GM19468 (cell line): Measurements from ENCODE around the gene KCNIP4.
"Not testable (repeated sequence)": the region's sequence is repeated elsewhere in the genome, so short reads cannot be mapped to it uniquely, and the experiment has no call there.

Experiments used
- ATAC-seq: cut with Tn5 transposase; IDR thresholded peaks from one replicate; pipeline ENCODE4 v1.9.1; 2021; ENCODE audit warnings: mild to moderate bottlenecking, moderate library complexity, moderate number of reproducible peaks; ENCODE audit not compliant: unreplicated experiment; ENCODE audit errors: extremely low read depth

The KCNIP4 gene

DNA sequence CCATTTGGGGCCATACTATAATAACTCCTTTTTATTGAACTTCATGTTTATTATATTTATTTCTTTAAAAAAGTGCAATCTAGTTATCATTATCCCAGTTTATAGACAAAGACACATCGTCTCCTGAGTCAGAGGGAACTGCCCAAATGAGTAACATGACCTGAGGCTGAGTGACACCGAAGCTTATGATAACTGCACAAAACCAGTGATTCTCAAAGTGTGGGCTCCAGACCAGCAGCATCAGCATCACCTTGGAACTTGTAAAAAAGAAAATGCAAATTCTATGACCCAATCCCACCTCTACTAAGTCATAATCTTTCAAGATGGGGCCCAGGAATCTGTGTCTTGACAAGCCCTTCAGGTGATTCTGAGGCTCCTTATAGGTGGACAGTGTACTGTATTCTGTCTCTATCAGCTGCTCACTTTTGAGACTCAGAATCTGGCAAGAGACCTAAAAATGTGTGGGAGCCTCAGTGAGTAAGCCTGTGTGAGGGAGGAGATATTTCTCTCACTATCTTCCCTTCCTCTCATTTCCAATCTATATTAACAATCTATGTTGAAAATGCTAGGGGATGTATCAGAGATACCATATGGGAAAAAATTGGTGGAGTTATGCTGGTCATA is 1101.3 kb downstream of the KCNIP4 start:
- no peak for ATAC-seq

DNA sequence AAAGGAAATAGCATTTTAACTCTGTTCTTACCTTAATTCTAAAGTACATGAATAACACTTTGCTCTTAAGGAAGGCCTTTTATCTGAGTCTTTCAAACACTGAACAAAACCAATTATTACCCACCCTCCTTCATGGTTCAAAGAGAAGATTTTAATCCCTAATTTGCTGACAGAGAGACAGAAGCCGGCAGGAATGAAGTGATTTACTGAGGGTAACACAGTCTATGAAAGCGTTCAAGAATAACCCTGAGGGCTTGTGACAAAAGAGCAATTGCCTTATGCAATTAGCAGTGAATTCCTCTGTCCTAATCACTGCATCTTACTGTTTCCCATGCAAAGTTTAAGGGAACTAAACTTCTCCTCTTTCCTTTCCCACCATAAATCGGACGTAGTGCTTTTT is 1104.3 kb downstream of the KCNIP4 start:
- ATAC-seq: no peak

DNA sequence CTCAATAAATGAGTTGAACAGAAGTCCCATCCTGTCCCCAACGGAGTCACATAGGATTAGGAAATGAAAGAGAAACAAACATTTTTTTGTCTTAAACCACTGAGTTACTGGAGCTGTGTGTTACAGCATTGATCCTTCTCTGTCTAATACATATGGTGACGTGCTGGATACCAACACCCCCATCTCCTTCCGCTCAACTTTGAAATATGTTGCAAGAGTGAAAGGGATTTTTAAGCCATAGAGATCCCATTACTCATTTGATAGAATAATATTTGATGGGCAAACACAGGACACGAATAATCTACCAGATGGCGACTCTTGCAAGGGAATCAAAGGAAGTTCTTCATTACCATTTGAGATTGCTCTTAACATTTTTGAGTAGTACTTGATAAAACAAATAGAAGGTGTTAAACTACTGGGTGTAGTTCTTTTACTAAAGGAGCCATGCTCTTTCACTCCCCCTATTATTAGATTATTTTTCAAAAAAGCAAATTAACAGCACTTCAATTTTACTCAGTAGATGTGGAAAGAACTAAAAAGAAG is 1107.9 kb downstream of the KCNIP4 start:
- ATAC-seq: no peak

DNA sequence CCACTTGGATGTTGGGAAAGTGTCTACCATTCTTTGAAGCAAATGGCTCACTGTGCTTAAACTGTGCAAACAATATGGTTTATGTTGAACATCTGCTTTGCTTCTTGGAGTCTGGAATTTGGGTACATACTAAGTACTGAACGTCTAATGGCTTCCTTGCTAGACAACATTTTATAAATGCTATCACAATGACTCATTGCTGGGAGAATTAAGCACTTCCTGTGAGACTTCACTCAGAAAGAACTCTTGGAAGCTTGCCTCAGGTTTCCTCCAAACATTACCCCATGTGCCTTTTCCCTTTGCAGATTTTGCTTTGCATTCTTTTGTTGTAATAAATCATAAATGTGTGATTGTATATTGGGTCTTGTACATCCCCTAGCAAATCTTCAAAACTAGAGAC is 1108.6 kb downstream of the KCNIP4 start:
- no peak for ATAC-seq

DNA sequence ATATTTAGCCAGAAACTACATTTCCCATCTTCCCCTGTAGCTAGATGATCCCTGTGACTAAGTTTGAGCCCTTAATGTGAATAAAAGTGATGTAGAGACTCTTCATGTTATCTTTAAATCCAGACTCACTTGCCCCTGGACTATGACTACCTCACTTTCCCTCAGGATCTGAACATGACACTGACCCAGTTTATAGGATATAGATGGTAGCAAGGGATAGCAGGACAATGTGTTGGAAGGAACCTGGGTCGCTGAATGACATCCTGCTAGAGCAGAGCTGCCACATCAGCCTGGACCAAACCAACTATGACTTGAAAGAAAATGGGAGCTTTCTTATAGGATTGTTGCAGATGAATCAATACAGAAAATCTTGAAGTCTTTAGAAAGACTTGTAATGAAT is 1110.1 kb downstream of the KCNIP4 start:
- ATAC-seq: no peak

DNA sequence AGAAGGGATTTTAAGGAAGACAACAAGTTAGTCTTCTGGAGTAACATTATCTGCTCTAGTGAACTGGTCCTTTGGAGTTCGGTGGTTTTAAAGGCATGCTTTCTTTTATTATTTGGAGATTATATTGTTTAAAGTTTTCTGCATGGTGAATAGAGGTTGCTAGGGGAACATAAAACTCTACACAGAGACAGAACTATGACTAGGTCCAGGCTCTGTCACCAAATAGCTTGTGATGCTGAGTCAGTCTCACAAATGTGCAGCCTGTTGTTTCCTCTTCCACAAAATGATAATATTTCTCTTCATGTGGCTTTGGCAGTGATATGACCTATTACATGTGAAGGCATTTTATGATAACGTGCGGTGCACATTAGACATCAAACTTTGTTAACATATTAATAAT is 1115.7 kb downstream of the KCNIP4 start:
- ATAC-seq: no peak

DNA sequence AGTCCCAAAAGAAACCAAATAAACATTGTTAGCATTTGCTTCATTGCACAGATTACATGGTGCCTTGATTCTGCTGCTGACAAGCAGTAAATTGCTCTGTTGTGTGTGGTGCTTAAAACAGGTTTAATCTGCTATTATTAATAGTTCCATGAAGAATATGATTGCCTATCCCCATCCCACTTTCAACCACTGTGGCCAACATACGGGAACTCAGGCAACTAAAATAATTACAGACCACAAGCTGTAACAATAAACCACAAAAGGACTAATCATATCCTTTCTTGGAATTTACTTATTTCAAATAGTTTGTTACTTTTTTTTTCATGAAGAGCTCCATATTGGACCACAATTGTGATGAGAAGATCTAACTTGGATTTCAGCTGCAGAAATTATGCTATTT is 1116.8 kb downstream of the KCNIP4 start:
- no peak for ATAC-seq

DNA sequence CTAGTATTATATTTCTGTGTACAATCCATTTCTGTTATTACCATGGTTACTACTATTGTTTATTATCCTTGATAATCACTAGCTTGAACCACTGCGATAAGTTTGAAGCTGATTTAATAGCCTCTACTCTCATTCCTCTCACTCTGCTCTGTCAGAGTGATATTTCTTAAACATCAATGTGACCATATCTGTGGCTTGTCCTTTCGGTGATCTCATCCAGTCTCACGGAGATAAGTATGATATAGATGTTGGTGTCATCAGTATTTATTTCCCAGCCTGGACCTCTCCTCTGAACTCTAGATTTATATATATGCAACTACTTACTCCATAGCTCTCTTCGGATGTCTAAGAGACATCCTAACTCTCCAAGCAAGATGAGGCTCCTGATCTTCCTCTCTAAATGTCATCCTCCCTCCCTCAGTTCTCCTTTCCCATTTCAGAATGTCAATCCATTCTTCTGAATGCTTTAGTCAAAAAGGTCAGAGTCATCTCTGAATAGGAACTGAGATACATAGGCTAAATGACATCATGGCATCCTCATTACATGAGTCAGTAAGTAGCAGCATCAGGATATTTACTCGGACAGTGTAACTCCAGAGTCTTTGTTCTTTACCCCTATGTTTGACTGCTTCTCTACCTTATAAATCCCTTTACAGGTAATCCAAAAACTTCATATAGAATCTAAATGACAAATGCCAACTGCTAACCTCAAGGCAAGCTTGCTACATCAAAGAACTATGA is 1118.8 kb downstream of the KCNIP4 start:
- ATAC-seq: no peak

DNA sequence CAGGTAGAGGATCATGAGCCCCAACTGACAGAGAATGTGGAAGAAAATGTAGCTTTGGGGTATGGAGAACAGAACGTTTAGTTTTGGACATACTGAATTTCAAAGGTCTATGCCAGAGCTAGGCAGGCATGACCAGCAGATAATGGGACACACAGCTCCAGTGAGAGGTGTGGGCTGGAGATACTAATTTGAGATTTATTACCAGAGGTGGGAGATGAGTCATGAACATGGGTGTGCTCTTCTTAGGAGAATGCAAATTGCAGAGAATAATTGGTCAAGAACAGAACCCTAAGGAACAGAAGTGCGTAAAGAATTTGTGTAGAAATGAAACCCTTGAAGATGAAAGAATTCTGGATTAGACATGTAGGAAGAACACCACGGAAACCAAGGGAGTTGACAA is 1123.1 kb downstream of the KCNIP4 start:
- no peak for ATAC-seq

DNA sequence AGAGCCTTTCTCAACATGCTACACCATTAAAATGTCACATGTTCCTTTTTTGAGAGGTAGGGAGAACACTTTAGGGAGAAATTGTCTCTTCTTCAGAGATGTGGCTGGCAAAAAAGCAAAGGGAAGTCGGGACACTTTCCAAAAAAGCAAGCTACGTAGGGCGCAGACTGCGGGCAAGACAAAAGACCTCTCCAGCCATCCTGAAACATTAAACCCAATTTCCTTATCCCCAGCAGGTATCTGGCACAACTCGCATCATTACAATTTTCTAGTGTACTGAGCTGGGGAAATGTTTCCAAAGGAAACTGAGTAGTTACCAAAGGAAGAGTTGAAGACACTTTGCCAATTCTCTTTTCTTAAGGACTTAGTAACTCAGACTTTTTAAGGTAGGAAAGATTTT is 1132.3 kb downstream of the KCNIP4 start:
- no peak for ATAC-seq

DNA sequence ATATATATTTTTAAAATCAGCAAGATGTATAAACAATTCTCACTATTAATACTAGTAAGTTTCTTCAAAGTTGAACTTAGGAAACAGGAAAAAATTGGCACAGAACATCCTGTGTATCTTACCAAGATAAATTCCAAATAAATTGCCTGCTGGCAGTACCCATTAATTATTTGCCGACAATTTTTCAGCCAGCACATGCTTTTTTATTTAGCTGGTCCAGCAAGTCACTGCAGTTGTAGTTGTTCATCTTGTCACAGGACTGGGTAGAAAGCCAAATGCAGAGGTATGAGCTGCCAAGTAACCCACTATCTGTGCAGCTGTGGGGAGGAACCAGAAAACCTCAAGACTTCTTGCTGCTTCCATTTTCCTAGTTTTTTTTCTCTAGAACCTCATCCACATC is 1134.9 kb downstream of the KCNIP4 start:
- no peak for ATAC-seq

DNA sequence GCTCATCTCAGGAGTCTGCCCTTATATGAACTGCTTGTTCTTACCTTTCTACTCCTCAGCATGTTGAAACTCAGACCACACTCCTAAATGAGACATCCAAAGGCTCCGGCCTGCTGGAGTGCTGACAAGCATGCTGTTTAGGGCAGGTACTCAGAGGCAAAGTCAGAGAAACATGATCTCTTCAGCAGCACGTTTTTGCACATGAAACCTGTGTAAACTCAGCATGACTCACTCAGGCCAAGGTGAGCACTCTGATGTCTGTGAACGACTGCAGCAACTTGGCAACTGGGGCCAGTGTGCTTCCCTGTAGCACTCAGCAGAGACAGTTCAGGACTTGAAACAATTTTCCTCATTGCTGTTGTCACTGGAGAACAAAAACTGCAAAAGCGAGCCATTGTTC is 1138.8 kb downstream of the KCNIP4 start:
- no peak for ATAC-seq

DNA sequence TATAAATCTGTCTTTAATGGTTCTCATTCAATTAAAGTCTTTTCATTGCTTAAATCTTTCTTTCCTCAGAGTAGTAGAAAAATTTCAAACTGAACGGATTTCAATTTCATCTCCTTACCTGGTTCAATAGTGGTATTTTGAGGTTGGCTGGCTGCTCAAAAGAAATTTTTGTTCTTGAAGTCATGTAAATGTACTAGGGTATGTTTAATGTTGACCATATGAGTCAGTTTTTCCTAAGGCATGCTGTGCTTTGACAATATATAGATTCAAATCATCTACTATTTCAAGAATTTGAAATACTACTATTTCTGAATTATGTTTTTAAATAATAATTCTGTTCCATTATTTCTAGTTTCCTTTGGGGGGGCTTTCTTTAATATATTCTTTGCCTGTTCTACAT is 1142.9 kb downstream of the KCNIP4 start:
- ATAC-seq: no peak

DNA sequence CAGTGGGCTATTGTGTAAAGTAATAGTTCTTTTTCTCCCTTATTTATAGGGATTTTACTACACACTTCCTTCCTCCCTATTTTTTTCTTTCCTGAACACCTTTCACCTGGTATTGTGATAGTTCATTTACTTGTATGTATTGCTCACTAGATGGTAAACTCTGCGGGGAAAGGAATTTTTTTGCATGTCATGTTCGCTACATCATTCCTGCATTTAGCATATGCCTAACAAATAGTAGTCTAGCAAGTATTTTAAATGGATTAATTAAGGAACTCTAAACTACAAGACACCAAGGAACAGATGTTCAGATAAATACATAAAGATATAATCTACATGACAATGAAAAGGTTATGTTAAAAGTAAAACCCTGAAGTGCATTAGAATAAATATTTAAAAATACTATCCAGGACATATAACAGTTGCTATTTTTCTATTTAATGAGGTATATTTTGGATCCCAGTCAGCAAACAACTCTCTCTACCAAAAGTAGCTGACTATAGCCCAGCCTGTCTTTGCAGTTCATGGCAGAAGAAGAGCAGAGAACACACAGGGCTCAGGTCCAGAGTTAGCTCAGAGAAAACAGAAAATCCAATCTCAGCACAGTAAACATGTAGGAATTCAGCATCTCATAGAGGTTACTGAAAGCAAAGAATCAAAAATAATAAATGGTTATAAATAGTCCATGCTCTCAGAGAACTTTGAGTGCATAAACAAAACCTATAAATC is 1160.5 kb downstream of the KCNIP4 start:
- ATAC-seq: no peak

DNA sequence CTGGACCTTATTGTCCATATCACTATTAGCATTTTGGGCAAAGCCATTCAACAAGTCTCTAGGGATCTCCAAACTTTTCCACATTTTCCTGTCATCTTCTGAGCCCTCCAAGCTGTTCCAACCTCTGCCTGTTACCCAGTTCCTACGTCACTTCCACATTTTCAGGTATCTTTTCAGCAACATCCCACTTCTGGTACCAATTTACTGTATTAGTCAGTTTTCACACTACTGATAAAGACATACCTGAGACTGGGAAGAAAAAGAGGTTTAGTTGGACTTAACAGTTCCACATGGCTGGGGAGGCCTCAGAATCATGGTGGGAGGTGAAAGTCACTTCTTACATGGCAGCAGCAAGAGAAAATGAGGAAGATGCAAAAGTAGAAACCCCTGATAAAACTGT is 1165.4 kb downstream of the KCNIP4 start:
- ATAC-seq: not testable (repeated sequence)

DNA sequence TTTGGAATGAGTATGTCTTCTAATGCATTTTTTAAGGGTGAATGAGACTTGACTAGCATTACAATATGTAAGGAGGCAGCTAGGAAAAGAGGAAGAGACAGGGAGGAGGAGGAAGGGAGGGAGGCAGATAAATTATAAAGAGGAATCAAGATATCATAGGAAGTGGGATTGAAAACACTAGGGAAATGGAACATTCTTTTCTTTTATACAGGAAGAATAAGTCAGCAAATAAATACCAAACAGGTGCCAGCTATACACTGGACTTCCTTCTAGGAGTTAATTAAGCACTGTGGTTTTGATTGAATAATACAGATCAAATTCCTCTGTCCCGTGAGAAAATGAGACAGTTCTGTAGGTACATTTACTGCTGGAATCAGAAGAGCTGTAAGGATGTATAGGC is 1169.7 kb downstream of the KCNIP4 start:
- ATAC-seq: no peak

DNA sequence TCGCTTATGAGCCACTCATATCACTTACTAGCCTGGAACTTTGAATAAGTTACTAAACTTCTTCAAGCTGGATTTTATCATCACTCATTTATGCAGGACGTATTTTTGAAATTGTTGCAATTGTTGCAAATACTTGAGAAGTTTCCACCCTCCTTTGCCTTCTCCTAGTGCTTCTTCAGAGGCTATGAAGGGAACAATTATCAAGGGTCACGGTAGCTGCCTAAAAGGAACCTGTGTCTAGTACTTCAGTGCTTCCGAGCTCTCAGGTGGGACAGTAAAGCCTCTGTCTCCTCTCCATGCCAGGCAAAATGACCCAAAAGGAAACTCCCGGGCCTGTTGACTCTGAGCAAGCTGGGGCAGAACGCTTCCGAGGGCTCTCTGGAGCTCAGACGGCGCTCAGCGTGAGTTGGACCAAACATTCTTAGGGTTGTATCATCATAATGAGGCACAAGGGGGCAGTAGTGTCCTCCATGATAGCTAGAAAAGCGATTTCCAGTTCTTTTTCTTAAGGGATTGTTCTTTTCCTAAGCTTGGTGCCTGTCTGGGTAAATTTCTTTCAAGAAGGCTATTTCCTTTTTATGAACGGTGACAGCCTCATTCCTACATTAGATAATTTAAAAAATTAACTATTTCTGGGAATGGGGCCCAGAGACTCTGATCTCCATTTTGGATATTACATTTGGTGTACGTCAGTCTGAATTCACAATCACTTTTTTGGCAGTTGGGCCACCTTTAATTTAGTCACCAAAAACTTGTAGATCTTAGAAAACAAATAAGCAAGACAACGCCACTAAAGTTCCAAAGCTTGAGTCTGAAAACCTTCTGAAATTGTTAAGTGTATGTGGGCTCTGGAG is 1175.2 kb downstream of the KCNIP4 start:
- ATAC-seq: no peak

DNA sequence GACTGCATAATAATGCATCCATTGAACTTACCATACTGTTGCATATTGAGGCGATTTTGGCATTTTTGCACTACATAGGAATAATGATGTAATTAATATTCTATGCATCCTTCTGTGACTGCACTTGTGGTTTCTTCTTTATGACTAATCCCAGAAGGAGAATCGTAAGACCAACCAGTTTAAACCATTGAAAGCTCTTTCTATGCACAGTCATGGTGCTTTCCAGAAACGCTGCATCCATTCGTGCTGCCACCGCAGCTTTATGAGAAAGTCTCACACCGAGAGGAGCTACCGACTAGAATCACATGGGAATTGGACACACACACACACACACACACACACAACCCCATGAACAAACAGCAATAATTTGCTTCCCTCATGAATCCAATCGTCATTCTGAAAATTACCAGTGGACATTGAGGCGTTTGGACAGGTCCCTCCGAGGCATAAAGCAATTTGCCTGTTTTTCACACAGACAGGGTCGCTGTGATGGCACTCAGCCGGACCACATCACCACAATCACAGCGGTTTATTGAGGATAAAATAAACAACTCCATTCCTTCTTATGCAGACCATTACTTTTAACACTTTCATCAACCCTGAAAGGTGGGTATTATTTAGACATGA is 1184.1 kb downstream of the KCNIP4 start:
- ATAC-seq: no peak

DNA sequence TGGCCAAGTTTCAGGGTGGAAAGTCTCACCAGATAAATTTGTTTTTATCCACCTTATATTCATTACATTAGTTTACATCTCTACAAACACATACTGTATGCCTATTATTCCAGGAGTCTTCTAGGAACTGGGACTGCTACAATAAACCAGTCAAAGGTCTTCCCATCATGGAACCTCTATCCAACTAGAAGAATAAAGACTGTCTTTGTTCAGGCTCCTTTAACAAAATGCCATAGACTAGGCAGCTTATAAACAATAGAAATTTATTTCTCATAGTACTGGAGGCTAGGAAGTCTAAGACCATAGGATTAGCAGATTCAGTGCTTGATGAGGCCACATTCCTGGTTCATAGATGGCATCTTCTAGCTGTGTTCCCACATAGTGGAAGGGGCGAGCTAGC is 1186.7 kb downstream of the KCNIP4 start:
- ATAC-seq: no peak

DNA sequence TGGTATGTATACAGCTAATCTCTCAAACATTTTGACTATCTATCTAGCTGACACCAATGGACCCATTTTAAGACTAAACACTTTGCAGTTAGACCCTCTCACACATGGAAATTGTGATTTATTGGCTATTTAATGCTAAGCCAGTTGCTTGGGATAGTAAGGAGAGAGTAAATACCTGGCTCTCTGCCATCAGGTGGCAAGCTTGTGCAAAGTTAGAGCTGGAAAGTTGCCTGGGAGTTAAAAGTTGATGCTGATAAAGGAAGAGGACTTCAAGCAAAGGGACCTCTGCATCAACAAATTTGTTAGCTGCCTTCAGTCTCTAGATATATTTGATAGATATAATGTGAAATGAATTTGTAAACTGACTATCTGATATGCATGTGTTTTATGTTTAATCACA is 1187.2 kb downstream of the KCNIP4 start:
- ATAC-seq: no peak
